G401 (cell line): ENCODE data around the gene MDFIC2. TPM values are rescaled to one million over a fixed set of nuclear protein-coding genes. Genes with fewer than 3 reads are reported as not detected.
"Not testable (repeated sequence)": the region's sequence is repeated elsewhere in the genome, so short reads cannot be mapped to it uniquely, and the experiment has no call there.

ENCODE experiments used
- DNase-seq: peaks from one replicate; pipeline ENCODE4 v3.0.0-alpha.2; 2015; ENCODE audit warnings: low spot score
- in situ Hi-C: cut with HindIII; loops from 2 replicates; pipeline ENCODE4 v1.10.0; 2016; ENCODE audit warnings: low sequenced_read_pairs, mixed read lengths
- total RNA-seq: library from RNA; depleted of rRNA; stranded (reverse); fragments of >200 nt; shearing (Covaris generic); gene quantifications from 2 replicates; pipeline ENCODE4 v1.2.3, GENCODE V29; 2014

MDFIC2 gene
- total RNA-seq, 1 experiment from 2014 or later: not detected

DNA sequence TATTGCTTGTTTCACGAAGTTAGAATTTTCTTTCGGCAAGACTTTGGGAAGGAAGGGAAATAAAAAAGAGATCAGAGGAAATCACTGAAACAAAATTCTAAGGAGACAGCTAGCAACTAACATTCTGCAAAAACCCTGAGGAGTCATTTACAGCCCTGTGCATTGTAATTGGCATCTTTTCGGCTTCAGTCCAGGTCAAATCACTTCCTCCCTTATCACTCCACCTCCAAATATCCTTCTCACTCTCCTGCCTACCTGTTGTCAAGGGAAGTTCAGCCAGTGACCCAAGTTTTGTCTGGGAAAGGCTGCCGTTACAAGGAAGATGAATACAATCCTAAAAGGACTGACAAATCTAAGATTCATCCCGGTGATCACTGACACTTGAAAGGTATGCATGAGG lies 39.6 kb downstream of the MDFIC2 start:
- in situ Hi-C loops: no loop called here

DNA sequence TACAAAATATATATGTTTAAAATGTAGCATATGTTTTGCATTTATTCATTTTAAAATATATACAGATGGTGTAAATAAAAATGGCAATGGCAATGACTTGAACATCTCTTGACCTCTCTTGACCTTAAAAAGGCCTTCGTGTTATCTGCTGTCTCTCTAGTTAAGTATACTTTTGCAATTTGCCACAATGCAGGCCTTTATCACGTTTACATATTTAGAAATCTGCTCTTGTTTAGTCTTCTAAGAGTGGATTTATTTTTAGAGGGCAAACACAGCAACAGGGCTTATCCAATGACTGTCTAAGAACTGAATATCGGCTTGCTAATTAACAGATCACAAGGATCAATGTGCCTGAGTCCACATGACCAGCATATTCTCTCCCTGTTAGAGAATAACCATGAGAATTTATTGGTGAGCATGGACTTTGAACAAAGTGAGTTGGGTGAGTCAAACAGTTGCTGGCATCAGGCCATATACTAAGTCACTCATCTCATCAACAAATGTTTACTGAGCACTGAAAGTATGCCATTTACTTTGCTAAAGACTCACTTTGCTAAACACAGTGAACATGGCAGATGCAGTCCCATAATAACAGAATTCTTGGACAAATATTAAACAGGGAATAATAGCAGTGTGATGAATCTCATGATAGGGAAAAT lies 48.2 kb downstream of the MDFIC2 start:
- in situ Hi-C loops: no loop called here
- DNase-seq: no peak

More for the DNA sequence above, 39.6 kb downstream of the MDFIC2 start:
- no peak for DNase-seq

- DNase-seq: no peak
- in situ Hi-C loops: no loop called here
These were observed 51.2 kb downstream of the MDFIC2 start for GRCh38 chr3:70261283-70261682.

DNA sequence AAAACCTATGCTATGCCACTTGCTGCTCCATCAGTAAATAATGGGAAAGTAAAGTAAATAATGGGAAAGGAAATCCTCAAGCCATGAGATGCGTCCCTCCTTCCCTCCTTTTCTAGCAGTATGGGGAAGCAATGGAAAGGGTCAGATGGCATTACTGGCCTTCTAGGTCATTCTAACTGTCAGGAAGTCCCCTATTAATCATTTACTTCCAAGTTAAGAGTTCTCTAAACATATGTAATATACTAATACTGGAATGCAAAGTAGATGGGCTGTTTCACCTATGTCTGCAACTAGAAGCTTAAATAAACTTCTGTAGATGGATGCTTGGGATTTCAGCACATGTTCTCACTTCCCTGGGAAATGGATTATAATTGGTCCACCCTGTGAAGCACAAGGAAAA lies 55.9 kb downstream of the MDFIC2 start:
- no peak for DNase-seq
- in situ Hi-C loops: no loop called here

DNA sequence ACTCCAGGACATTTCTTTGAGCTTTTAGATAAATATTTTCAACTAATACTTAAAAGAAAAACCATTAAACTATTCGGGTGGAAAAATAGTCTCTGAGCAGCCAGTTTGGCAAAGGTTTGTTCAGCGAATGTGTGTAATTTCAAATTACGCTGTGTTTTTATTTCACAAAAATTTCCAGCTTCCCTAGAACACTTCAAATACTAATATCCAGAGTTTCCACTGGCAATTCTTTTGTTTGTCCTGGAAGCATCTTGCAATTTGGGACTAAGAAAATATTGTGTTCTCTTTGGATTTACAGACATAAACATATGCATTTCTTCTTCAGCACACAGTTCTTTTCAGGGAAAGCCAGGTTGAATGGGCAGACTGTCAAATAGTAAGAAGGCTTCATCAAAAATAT lies 61.9 kb downstream of the MDFIC2 start:
- in situ Hi-C loops: no loop called here
- DNase-seq: no peak

- in situ Hi-C loops: no loop called here
- no peak for DNase-seq
These were observed 62.8 kb downstream of the MDFIC2 start for GRCh38 chr3:70249509-70250160.

DNA sequence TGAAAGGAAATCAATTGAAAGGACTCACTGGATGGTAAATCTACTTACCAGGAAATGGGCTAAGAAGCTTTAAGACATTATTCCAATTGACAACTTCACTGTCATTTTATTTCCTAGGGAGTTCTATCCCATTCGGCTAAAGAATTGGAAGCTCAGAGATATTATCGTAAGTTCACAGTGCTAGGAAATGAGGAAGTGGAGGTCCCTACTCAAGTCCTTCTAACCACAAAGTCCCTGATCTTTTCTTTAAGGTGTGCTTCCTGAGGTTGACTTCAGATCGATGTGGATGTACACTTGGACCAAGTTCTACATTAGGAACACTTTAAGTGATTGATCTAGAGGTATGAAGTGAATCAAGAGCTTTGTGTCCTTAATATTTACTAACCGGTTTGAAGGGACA lies 63.6 kb downstream of the MDFIC2 start:
- DNase-seq: no peak
- in situ Hi-C loops: no loop called here

DNA sequence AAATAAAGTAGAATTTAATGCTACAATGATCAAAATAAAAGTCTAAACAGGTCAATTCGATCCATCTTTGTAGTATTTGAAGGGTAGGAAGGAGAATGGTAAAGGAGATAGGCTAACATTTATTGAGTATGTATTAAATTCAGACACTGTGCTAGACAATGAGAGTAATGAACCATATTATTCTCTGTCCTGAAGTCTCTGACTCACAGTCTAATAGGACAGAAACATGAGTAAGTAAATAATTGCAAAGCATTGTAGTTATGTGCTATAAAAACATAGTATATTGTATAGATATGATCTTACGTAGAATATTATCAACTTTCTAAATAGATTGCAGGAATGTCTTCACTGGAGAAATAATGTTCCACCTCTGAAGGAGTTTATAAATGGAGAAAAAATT lies 64.5 kb downstream of the MDFIC2 start:
- DNase-seq: no peak
- in situ Hi-C loops: no loop called here

- in situ Hi-C loops: no loop called here
These were observed 66.5 kb downstream of the MDFIC2 start for GRCh38 chr3:70245746-70246525.

DNA sequence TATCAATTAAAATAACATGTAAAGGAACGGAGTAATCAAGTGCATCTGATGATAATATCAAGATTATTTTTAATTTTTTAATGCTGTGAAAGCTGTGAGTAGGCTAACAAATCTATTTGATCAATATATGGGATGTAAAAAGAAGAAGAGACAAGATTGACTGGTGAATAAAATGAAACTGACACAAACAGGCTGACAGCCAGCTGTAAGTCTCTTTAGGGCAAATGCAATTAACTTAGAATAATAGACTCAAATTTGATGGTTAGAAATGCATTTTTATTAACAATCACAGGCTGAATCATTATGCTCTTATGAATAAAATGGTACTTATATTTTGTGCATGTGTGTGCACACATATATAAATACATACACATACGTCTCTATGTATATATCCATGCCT lies 68.0 kb downstream of the MDFIC2 start:
- no peak for DNase-seq
- in situ Hi-C loops: no loop called here

More at GRCh38 chr3:70245746-70246525, 66.5 kb downstream of the MDFIC2 start:
- no peak for DNase-seq

DNA sequence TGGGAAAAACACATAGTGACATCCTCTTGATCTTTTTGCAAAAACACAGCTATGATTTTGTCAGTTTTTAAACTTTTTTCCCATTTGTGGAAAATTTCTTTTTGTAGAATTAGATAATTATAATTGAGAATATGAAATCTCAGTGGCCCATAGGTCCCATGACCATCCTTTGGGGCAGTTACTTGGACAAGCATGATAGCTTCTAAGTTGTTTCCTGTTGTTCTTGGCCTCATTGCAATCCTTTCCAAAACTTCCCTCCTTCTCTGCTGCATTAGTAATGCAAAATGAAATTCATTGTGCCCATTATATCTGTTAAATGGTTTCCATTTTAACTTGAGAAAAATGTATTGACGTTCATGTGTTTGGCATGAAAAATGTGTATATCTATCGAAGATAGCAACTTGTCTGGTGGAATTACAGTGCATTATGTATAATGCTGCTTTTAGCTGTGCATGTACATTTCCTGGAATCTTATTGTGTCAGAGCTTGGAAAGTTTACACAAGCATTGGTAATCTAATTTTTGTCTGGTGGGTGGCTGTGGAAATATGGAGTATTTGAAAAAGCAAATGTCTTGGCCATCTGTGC lies 70.0 kb downstream of the MDFIC2 start:
- in situ Hi-C loops: no loop called here
- DNase-seq: no peak

- DNase-seq: no peak
- in situ Hi-C loops: no loop called here
These were observed 78.6 kb downstream of the MDFIC2 start for GRCh38 chr3:70233812-70234211.

DNA sequence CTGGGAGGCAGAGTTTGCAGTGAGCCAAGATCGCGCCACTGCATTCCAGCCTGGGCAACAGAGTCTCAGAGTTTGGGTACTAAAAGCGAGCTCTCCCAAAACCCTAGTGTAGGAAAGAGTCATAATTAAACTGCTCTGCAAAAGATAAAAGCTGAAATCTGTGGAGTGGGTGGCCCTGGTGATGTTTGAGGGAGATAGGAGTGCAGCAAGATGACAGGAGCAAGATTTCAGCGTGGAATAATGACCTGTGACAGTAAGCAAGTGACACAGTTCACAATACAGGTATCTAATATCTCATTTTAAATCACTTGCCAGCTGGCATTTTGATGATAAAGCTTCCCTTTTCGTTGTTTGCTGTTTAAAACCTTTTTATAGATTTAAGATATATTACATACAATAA lies 79.3 kb downstream of the MDFIC2 start:
- in situ Hi-C loops: no loop called here
- DNase-seq: no peak

DNA sequence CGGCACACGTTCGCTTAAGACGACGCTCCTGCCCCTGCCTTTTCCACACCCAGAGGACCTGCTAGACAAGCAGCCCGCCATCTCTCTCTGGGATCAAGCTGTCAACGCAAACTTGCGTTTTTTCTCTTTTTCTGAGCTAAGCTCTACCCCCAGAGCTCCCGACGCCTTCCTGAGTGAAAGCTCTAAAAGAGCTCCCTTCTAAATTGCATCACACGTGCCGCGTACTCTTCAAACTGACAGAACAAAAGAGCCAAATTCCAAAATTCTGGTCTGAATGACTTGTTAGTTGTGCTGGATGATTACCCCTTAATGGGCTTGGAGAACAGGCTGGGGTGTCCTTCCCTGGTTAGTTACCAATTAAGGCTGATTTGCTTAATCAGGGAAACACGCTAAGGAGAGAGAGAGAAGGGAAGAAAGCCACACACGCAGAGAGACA lies 81.2 kb downstream of the MDFIC2 start:
- in situ Hi-C loops: no loop called here
- no peak for DNase-seq

- no peak for DNase-seq
- in situ Hi-C loops: no loop called here
These were observed 85.0 kb downstream of the MDFIC2 start for GRCh38 chr3:70227437-70227836.

DNA sequence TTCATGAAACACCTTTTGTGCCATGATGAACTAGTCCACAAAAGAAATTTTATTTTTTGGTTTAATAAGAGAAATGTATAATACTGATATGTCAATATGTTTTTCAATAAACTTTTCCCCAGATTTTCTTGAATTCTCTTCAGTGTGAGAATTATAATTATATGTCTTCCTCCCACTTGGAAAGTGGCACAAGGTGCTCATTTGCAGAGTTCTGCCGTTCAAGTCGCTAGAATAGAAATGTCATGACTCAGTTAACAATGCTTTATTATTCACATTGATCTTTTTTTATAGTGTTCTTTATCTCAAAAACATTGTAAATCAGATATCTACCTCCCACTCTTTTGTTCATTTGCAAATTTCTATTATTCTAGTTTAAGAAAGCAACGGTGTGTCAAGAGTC lies 87.3 kb downstream of the MDFIC2 start:
- no peak for DNase-seq
- in situ Hi-C loops: no loop called here

DNA sequence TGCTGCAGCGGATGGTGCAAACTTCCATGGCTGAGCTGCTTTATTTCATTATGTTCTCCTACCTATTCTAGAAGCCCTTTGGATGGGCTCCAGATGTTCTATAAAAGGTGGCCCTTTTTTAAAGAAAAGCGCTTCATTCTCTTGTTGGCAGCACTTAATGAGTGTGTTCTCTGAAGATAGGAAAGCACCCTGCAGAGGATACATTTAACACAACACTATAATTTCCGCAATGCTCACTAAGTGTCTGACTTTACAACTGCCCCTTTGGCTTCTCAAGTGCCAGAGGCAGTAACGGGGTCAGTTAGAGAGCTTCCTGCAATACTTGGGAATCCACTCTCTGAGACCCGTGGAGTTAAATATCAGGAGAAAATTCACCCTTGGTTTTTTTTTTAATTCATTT lies 88.1 kb downstream of the MDFIC2 start:
- DNase-seq: no peak
- in situ Hi-C loops: no loop called here

DNA sequence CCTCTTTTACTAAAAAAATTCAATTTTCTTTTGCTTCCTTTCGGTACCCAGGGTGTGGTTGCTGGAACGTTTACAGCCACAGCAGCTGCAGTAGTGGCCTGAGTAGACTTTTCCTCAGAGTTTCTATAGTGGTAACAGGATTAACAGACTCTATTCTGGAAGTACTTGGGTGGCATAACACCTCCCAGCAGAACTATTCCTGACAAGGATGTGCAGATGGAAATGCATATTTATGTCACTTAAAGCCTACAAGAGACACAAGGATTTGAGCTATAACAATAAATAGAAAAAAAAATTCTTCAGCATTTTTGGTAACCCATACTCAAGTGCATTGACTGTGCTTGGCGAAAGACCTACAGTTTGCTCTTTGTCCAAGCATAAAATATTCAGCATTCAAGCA lies 94.0 kb downstream of the MDFIC2 start:
- DNase-seq: no peak
- in situ Hi-C loops: no loop called here

GRCh38 chr3:70211274-70211673 lies 101.2 kb downstream of the MDFIC2 start:
- DNase-seq, in situ Hi-C loops: not testable (repeated sequence)

DNA sequence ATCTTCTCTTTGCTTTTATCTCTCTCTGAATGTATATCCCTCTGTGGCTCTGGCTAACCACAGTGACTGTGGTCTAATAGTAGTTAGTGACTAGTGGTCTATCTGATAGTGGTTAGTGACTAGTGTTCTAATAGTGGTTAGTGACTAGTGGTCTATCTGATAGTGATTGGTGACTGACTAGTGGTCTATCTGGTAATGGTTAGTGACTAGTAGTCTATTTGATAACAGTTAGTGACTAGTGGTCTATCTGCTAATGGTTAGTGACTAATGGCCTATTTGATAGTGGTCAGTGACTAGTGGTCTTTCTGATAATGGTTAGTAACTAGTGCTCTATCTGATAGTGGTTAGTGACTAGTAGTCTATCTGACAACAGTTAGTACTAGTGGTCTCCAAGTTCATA lies 110.5 kb downstream of the MDFIC2 start:
- in situ Hi-C loops: no loop called here
- DNase-seq: no peak
